Right cardiac atrium (tissue), 5 donors: ENCODE results near the gene MOK. TPM values are rescaled to one million over a fixed set of nuclear protein-coding genes. Genes with fewer than 3 reads are reported as not detected.
"Not testable (repeated sequence)": the region's sequence is repeated elsewhere in the genome, so short reads cannot be mapped to it uniquely, and the experiment has no call there.

Experiments used
- ATAC-seq, 2 donors: fragments of 200-7000 bp; cut with Tn5 transposase; one replicate each; pipeline versions ENCODE4 v1.8.0 to v1.9.1; 2020; ENCODE audit warnings: moderate library complexity in 2 of 2, mild to moderate bottlenecking in 1 of 2
- DNase-seq, 3 donors: peaks; one replicate each; pipeline ENCODE4 v3.0.0-alpha.2; 2020
- H3K27ac ChIP-seq: one replicate; pipeline ENCODE4 v1.5.1; 2013; ENCODE audit warnings: mild to moderate bottlenecking, low read length, control low read depth, moderate library complexity
- H3K27me3 ChIP-seq: one replicate; pipeline ENCODE4 v1.6.1; 2013; ENCODE audit not compliant: control insufficient read depth, insufficient read depth
- H3K4me1 ChIP-seq: one replicate; pipeline ENCODE4 v1.6.1; 2013; ENCODE audit warnings: low read length; ENCODE audit not compliant: control insufficient read depth, insufficient read depth
- H3K4me3 ChIP-seq: one replicate; pipeline ENCODE4 v1.5.1; 2013; ENCODE audit warnings: low read length, control low read depth
- H3K9me3 ChIP-seq: one replicate; pipeline ENCODE4 v1.6.1; 2013; ENCODE audit warnings: low read length; ENCODE audit not compliant: control insufficient read depth
- WGBS: extraction: QIAGEN DNeasy Blood & Tissue Kit; methylation state at CpG from one replicate; pipeline ENCODE4 v1.1.7; 2013; 5-methylcytosine and 5-hydroxymethylcytosine counted together
- intact Hi-C, 4 donors: fragments of 100-400 bp; cut with DNase I; formaldehyde crosslinking; loops; one replicate each; pipeline versions ENCODE4 v1.11.0 to v1.14.0; 2022 to 2023
- polyA plus RNA-seq: library from polyadenylated mRNA; stranded (reverse); fragments of 200-250 nt; gene quantifications from one replicate; pipeline ENCODE4 v1.2.3, GENCODE V29; 2013
- total RNA-seq, 4 donors: library from RNA; stranded (reverse); fragmentation: NEBNext Ultra II Directional; extraction: Animal tissue kit (Norgen Biotek cat#: 25700); gene quantifications; one replicate each; pipeline ENCODE4 v1.2.1, GENCODE V29; 2021
- donor health status: healthy with polysubstance abuse.
- donor health status: DM: no; HTN: yes; CAD: no.
- donor health status: DM: no; HTN: no; CAD: no.
- donor health status: DM: no; HTN: yes; CAD: no; lungs with severe emphysema.
- donor health status: DM: yes; HTN: yes; CAD: no.

The MOK gene
- total and polyA plus RNA-seq, 5 donors: 11.4 to 18.4 (median 13.9) TPM

GRCh38 chr14:102258136-102258535 is 46.8 kb downstream of the MOK start:
- 94% methylated on average over 6 of the region's 6 CpGs for WGBS
- intact Hi-C loops: no loop called here
- Histone ChIP-seq H3K4me3 (no peak overlapping the region), H3K4me1 (peaks cover 7% of the 10 kb centered on the region), H3K27ac (no peak overlapping the region), H3K27me3 (no peaks in the 10 kb centered on the region), H3K9me3 (no peaks in the 10 kb centered on the region)
- no peak for DNase-seq
- ATAC-seq: no peak

GRCh38 chr14:102256716-102257115 is 48.2 kb downstream of the MOK start:
- Histone ChIP-seq H3K27me3 (no peaks in the 10 kb centered on the region), H3K27ac (no peak overlapping the region), H3K4me1 (peaks cover 4% of the 10 kb centered on the region), H3K4me3 (no peak overlapping the region), H3K9me3 (no peaks in the 10 kb centered on the region)
- WGBS: 80% methylated on average over 9 of the region's 9 CpGs
- intact Hi-C loops: no loop called here
- no peak for ATAC-seq
- DNase-seq: no peak

- H3K4me1 ChIP-seq: peaks cover 4% of the 10 kb centered on the region
- no peak overlapping the region for H3K4me3 ChIP-seq
- no peaks in the 10 kb centered on the region for H3K9me3 ChIP-seq
- H3K27me3 ChIP-seq: no peaks in the 10 kb centered on the region
- DNase-seq (peak; percentile 68 to 87 (median 81)), ATAC-seq (peak; percentile 83 to 86)
- intact Hi-C loops: no loop called here
- peak overlapping the region; percentile 64 for H3K27ac ChIP-seq
- WGBS: 58% methylated on average over 9 of the region's 9 CpGs
These were observed 49.4 kb downstream of the MOK start for GRCh38 chr14:102255401-102256190.

GRCh38 chr14:102252834-102253801 is 51.8 kb downstream of the MOK start:
- no peaks in the 10 kb centered on the region for H3K27me3 ChIP-seq
- no peaks in the 10 kb centered on the region for H3K9me3 ChIP-seq
- DNase-seq: peak in 2 of 3 donors; percentile 56 to 72
- no peak overlapping the region for H3K4me3 ChIP-seq
- intact Hi-C loops: no loop called here
- H3K4me1 ChIP-seq: peaks cover 4% of the 10 kb centered on the region
- 72% methylated on average over 21 of the region's 21 CpGs for WGBS
- H3K27ac ChIP-seq: peak overlapping the region; percentile 94
- peak; percentile 73 to 80 for ATAC-seq

- 95% methylated on average over 8 of the region's 8 CpGs for WGBS
- no peak overlapping the region for H3K4me3 ChIP-seq
- peaks cover 4% of the 10 kb centered on the region for H3K4me1 ChIP-seq
- no peaks in the 10 kb centered on the region for H3K9me3 ChIP-seq
- ATAC-seq (no peak), DNase-seq (no peak)
- H3K27ac ChIP-seq: no peak overlapping the region
- H3K27me3 ChIP-seq: no peaks in the 10 kb centered on the region
- intact Hi-C loops: no loop called here
These were observed 53.8 kb downstream of the MOK start for GRCh38 chr14:102251161-102251560.

GRCh38 chr14:102250636-102251035 is 54.3 kb downstream of the MOK start:
- no peak for ATAC-seq
- no peaks in the 10 kb centered on the region for H3K27me3 ChIP-seq
- 95% methylated on average over 15 of the region's 15 CpGs for WGBS
- H3K9me3 ChIP-seq: no peaks in the 10 kb centered on the region
- intact Hi-C loops: no loop called here
- no peak overlapping the region for H3K4me3 ChIP-seq
- peaks cover 4% of the 10 kb centered on the region for H3K4me1 ChIP-seq
- no peak overlapping the region for H3K27ac ChIP-seq
- no peak for DNase-seq

- 94% methylated on average over 6 of the region's 6 CpGs for WGBS
- DNase-seq (no peak), ATAC-seq (no peak)
- no peak overlapping the region for H3K27ac ChIP-seq
- H3K4me3 ChIP-seq: no peak overlapping the region
- intact Hi-C loops: no loop called here
- H3K4me1 ChIP-seq: peaks cover 3% of the 10 kb centered on the region
- no peaks in the 10 kb centered on the region for H3K9me3 ChIP-seq
- H3K27me3 ChIP-seq: no peaks in the 10 kb centered on the region
These were observed 55.0 kb downstream of the MOK start for GRCh38 chr14:102249981-102250380.

GRCh38 chr14:102249041-102249440 is 55.9 kb downstream of the MOK start:
- Histone ChIP-seq H3K9me3 (no peaks in the 10 kb centered on the region), H3K27me3 (no peaks in the 10 kb centered on the region), H3K27ac (no peak overlapping the region), H3K4me3 (no peak overlapping the region), H3K4me1 (peaks cover 3% of the 10 kb centered on the region)
- 92% methylated on average over 12 of the region's 12 CpGs for WGBS
- intact Hi-C loops: no loop called here
- no peak for DNase-seq
- ATAC-seq: no peak

- Histone ChIP-seq H3K9me3 (no peaks in the 10 kb centered on the region), H3K27ac (no peak overlapping the region), H3K4me3 (no peak overlapping the region), H3K4me1 (no peaks in the 10 kb centered on the region), H3K27me3 (no peaks in the 10 kb centered on the region)
- DNase-seq: no peak
- intact Hi-C loops: no loop called here
- no peak for ATAC-seq
- WGBS: 83% methylated on average over 8 of the region's 8 CpGs
These were observed 56.8 kb downstream of the MOK start for GRCh38 chr14:102248121-102248520.

GRCh38 chr14:102246071-102246470 is 58.9 kb downstream of the MOK start:
- Histone ChIP-seq H3K9me3 (no peaks in the 10 kb centered on the region), H3K27me3 (no peaks in the 10 kb centered on the region), H3K4me3 (no peak overlapping the region), H3K27ac (no peak overlapping the region), H3K4me1 (no peaks in the 10 kb centered on the region)
- DNase-seq (no peak), ATAC-seq (no peak)
- WGBS: 48% methylated on average over 9 of the region's 9 CpGs
- intact Hi-C loops: no loop called here

GRCh38 chr14:102243795-102244194 is 61.2 kb downstream of the MOK start:
- H3K9me3 ChIP-seq, H3K4me3 ChIP-seq, H3K4me1 ChIP-seq, H3K27me3 ChIP-seq, intact Hi-C loops, DNase-seq, H3K27ac ChIP-seq, ATAC-seq: not testable (repeated sequence)
- WGBS: 98% methylated on average over 4 of the region's 4 CpGs
